ENCODE results near the gene RCAN1.

GRCh38 chr21:34653522-34653921 is 38.6 kb upstream of the RCAN1 start:
- TF ChIP-seq CTCF (optimal IDR thresholded peaks at IDR 0.05 in 1 of 3, IDR thresholded peaks at IDR 0.05 in 1 of 3, conservative IDR thresholded peaks at IDR 0.05 in 1 of 3; ENCODE audit: extremely low read depth in 1 of 3, insufficient read depth in 2 of 3, low read length in 3 of 3) (no peak), EZH2 (IDR thresholded peaks at IDR 0.05; ENCODE audit: low read length) (no peak)
